ENCODE results near the gene DPYSL5. TPM values are rescaled to one million over a fixed set of nuclear protein-coding genes. Genes with fewer than 3 reads are reported as not detected.

Gene DPYSL5
- total and polyA plus RNA-seq, 10 of the 15 experiments (the other 5 are each of a cell fraction or from before 2014, with no cell fraction given): not detected

DNA sequence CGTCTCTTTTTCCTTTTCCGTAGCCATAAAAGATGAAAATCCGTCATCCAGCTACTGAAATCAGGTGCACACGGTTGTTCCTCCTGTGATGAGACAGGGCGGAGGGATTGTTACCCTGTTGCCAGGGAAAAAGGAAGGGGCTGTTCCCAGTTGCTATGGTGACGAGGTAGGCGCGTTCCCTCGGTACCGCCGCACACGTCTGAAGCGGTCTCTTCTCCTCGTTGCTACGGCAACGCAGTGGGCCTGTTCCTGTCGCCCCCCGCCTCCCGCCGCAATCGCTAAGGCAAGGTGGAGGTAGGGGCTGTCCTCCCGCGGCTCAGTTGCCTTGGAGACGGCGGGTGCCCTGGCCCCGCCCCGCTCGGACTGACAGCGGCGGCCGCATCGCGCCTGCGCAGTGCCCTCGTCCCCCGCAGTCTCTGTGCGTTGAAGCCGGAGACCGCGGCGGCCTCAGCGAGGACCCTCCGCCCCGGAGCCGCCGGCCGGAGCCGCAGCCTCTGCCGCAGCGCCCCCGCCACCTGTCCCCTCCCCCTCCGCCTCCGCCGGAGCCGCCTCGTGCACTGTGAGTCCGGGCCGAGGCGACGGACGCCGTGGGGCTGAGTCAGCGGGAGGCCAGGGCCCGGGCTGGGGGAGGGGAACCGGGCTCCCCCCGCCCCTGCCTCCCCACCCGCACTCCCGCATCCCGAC is 122.5 kb downstream of the DPYSL5 start, which contains the start of gene MAPRE3 (continued):
- TF ChIP-seq, protein P1, sequence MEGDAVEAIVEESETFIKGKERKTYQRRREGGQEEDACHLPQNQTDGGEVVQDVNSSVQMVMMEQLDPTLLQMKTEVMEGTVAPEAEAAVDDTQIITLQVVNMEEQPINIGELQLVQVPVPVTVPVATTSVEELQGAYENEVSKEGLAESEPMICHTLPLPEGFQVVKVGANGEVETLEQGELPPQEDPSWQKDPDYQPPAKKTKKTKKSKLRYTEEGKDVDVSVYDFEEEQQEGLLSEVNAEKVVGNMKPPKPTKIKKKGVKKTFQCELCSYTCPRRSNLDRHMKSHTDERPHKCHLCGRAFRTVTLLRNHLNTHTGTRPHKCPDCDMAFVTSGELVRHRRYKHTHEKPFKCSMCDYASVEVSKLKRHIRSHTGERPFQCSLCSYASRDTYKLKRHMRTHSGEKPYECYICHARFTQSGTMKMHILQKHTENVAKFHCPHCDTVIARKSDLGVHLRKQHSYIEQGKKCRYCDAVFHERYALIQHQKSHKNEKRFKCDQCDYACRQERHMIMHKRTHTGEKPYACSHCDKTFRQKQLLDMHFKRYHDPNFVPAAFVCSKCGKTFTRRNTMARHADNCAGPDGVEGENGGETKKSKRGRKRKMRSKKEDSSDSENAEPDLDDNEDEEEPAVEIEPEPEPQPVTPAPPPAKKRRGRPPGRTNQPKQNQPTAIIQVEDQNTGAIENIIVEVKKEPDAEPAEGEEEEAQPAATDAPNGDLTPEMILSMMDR (IDR thresholded peaks at IDR 0.05 in 2 of 3, conservative IDR thresholded peaks at IDR 0.05 in 1 of 3; ENCODE audit: control insufficient read depth in 2 of 3, extremely low read depth in 1 of 3, insufficient read depth in 1 of 3, low read depth in 3 of 3, low read length in 3 of 3): no peak
- TF ChIP-seq, protein P2, sequence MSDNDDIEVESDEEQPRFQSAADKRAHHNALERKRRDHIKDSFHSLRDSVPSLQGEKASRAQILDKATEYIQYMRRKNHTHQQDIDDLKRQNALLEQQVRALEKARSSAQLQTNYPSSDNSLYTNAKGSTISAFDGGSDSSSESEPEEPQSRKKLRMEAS (IDR thresholded peaks at IDR 0.05; ENCODE audit: low read depth, low read length): no peak
- TF ChIP-seq ESRRA (IDR thresholded peaks at IDR 0.05; ENCODE audit: low read length) (no peak), BCL11A (IDR thresholded peaks at IDR 0.05; ENCODE audit: low read depth, low read length) (no peak), RFX5 (IDR thresholded peaks at IDR 0.05; ENCODE audit: low read depth, low read length) (peak; percentile 72), JUND (IDR thresholded peaks at IDR 0.05; ENCODE audit: low read depth, low read length) (no peak), ZNF274 (IDR thresholded peaks at IDR 0.05; ENCODE audit: insufficient read depth, insufficient read length) (no peak), PAX5 (IDR thresholded peaks at IDR 0.05; ENCODE audit: borderline replicate concordance, low read depth, low read length) (no peak), MYB (IDR thresholded peaks at IDR 0.05; ENCODE audit: borderline replicate concordance, low read depth, low read length) (no peak), PML (IDR thresholded peaks at IDR 0.05; ENCODE audit: low read length) (no peak), ASH2L (IDR thresholded peaks at IDR 0.05; ENCODE audit: borderline replicate concordance, low read depth) (no peak), JUNB (IDR thresholded peaks at IDR 0.05) (no peak), CREM (IDR thresholded peaks at IDR 0.05; ENCODE audit: low read depth) (no peak), BACH1 (IDR thresholded peaks at IDR 0.05; ENCODE audit: borderline replicate concordance) (0 out of 2 replicates have a peak, but pooled peaks have one; percentile 27), STAT3 (IDR thresholded peaks at IDR 0.05; ENCODE audit: low read depth, low read length) (no peak), BHLHE40 (IDR thresholded peaks at IDR 0.05; ENCODE audit: borderline replicate concordance in 1 of 2, low read depth in 2 of 2, low read length in 1 of 2) (peak in 1 of 2 experiments; percentile 49; a peak in 2 of 4 replicates), EED (IDR thresholded peaks at IDR 0.05; ENCODE audit: low read depth) (no peak), RELA (IDR thresholded peaks at IDR 0.05; ENCODE audit: borderline replicate concordance, partially characterized antibody) (peak; percentile 41), NR2C1 (IDR thresholded peaks at IDR 0.05) (no peak), NR2C2 (IDR thresholded peaks at IDR 0.05; ENCODE audit: borderline replicate concordance, control insufficient read depth, insufficient read length, low read depth) (no peak), IKZF2 (IDR thresholded peaks at IDR 0.05) (no peak), HDAC6 (IDR thresholded peaks at IDR 0.05; ENCODE audit: unreplicated experiment) (no peak)
- TF ChIP-seq, protein P3, sequence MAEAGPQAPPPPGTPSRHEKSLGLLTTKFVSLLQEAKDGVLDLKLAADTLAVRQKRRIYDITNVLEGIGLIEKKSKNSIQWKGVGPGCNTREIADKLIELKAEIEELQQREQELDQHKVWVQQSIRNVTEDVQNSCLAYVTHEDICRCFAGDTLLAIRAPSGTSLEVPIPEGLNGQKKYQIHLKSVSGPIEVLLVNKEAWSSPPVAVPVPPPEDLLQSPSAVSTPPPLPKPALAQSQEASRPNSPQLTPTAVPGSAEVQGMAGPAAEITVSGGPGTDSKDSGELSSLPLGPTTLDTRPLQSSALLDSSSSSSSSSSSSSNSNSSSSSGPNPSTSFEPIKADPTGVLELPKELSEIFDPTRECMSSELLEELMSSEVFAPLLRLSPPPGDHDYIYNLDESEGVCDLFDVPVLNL (IDR thresholded peaks at IDR 0.05; ENCODE audit: low read depth, low read length): no peak
- TF ChIP-seq, protein P4, sequence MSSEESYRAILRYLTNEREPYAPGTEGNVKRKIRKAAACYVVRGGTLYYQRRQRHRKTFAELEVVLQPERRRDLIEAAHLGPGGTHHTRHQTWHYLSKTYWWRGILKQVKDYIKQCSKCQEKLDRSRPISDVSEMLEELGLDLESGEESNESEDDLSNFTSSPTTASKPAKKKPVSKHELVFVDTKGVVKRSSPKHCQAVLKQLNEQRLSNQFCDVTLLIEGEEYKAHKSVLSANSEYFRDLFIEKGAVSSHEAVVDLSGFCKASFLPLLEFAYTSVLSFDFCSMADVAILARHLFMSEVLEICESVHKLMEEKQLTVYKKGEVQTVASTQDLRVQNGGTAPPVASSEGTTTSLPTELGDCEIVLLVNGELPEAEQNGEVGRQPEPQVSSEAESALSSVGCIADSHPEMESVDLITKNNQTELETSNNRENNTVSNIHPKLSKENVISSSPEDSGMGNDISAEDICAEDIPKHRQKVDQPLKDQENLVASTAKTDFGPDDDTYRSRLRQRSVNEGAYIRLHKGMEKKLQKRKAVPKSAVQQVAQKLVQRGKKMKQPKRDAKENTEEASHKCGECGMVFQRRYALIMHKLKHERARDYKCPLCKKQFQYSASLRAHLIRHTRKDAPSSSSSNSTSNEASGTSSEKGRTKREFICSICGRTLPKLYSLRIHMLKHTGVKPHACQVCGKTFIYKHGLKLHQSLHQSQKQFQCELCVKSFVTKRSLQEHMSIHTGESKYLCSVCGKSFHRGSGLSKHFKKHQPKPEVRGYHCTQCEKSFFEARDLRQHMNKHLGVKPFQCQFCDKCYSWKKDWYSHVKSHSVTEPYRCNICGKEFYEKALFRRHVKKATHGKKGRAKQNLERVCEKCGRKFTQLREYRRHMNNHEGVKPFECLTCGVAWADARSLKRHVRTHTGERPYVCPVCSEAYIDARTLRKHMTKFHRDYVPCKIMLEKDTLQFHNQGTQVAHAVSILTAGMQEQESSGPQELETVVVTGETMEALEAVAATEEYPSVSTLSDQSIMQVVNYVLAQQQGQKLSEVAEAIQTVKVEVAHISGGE (CRISPR knock-in tag; IDR thresholded peaks at IDR 0.05): no peak

Measured in GM12878 (cell line).